ENCODE data around the gene SPAG6. TPM values are rescaled to one million over a fixed set of nuclear protein-coding genes. Genes with fewer than 3 reads are reported as not detected.

Gene SPAG6
- total RNA-seq, 2 experiments from 2014 or later: 0.09 to 0.11 TPM

DNA sequence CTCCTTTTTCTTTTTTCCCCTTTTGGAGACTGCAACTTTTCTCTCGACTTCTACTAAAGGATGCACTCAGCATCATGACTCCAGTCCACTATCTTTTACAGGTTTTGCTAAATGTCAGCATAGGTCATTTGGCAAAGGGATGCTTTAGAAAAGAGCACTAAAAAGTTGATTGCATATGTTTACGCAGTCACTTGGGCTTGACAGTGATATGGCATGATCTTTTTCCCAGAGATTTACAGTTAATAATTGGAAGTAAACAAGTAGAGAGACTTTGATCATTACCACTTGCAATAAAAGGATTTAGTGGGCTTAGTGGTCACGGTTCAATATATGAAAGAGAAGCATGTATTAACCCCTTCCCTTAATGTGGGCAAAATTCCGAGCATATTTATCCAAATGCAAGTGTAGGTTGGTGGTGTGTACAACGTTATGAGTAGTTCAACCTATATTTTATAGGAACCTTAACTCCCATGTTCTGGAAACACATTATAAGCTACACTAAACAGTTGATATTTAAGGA, 22.6 kb upstream of the SPAG6 start:
- ChIA-PET CTCF (interaction anchor here (0.6 to 2.1 kb wide), 2 partner anchors 12 to 308 kb away, joined by 3 to 5 read pairs; no protein-coding TSS in a partner anchor), POLR2A (interaction anchor here (1.5 kb wide), 1 partner anchor 13 kb away, joined by 4 read pairs; no protein-coding TSS in a partner anchor)
- peaks cover 20% of the 10 kb centered on the region for H3K36me3 Mint-ChIP-seq (ENCODE audit: low read depth)
- DNase-seq: no peak
- no peaks in the 10 kb centered on the region for H3K9me3 Mint-ChIP-seq (ENCODE audit: low read depth)
- intact Hi-C loops (cut with DNase I, micrococcal nuclease): loop anchor here (5.0 to 10.0 kb wide), 4 partner anchors 115 to 665 kb away; partner anchors contain the start of gene PIP4K2A (in 1 of the 2)
- peaks cover 57% of the 10 kb centered on the region for H3K4me1 Mint-ChIP-seq
- H3K27ac Mint-ChIP-seq: peak overlapping the region; percentile 88
- ATAC-seq: no peak
- H3K4me3 Mint-ChIP-seq: peak overlapping the region; percentile 88
- peaks cover 25% of the 10 kb centered on the region for H3K27me3 Mint-ChIP-seq

DNA sequence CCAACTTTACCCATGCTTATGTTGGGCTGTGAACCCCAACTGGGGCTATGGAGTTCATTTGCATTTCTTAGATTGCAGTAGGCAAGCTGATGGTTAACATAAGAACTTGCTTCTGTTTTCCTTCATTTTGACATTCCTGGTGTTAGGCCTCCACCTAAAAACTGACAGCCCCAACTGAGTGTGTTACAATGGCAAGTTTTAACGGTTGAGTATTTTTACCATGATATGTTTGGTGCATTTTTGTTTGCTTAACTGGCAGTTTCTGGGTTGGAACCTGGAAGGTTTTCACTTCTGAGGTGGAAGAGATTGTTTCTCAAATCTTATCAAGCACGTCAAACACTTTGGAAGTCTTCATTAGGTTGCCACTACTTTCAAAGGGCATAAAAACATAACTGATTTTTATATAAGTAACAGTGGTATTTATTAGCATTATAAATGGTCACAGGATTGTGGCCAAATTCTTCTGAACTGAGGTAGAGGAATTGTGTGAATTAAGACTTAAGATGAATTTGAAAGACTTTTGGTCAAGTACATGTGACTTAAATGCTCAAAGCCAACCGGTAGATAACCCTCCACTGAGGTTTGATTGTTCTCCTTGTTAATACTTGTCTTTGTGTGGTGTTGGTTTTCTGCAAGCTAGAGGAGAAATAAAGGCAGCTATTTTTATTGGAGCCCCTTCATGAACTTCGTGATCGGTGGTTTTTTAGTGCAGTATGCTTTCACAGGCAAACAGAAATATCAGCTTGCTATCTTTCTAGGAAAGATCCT, 21.6 kb upstream of the SPAG6 start:
- Mint-ChIP-seq H3K4me1 (peaks cover 49% of the 10 kb centered on the region), H3K9me3 (ENCODE audit: low read depth) (no peaks in the 10 kb centered on the region), H3K4me3 (peak overlapping the region; percentile 88), H3K27me3 (peaks cover 25% of the 10 kb centered on the region), H3K36me3 (ENCODE audit: low read depth) (peaks cover 20% of the 10 kb centered on the region), H3K27ac (no peak overlapping the region)
- no peak for ATAC-seq
- no peak for DNase-seq
- ChIA-PET POLR2A (interaction anchor here (0.8 to 1.5 kb wide), 2 partner anchors 12 to 114 kb away, joined by 3 to 4 read pairs; no protein-coding TSS in a partner anchor), CTCF (interaction anchor here (0.5 to 2.1 kb wide), 4 partner anchors 8 to 309 kb away, joined by 3 to 5 read pairs (median 3); partner anchors contain the start of gene COMMD3)
- intact Hi-C loops (cut with DNase I, micrococcal nuclease): loop anchor here (1.0 to 10.0 kb wide), 5 partner anchors 12 to 664 kb away; partner anchors contain the start of gene PIP4K2A (in 1 of the 2)

DNA sequence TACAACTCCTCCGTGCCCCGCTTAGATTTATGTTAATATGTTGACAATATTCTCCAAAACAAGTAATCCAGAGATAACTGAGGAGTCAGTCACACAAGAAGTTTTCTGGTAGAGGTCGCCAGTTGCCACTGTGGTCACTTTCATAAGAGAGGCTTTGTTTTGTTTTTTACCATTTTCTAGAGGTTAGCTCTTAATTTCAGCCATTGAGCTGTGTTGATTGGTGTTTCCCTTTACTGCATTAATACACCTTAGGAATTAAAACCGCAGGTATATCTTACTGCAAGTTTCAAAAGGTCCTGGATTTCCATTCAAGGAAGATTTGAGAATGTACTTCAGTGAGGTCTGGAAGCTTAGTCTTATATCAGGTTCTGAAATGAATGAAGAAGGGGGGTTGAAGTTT, 20.9 kb upstream of the SPAG6 start:
- ATAC-seq (no peak), DNase-seq (no peak)
- H3K4me1 Mint-ChIP-seq: peaks cover 44% of the 10 kb centered on the region
- H3K9me3 Mint-ChIP-seq (ENCODE audit: low read depth): no peaks in the 10 kb centered on the region
- intact Hi-C loops (cut with DNase I, micrococcal nuclease): loop anchor here (1.0 to 10.0 kb wide), 5 partner anchors 11 to 663 kb away; partner anchors contain the start of gene PIP4K2A (in 1 of the 2)
- peak overlapping the region; percentile 62 for H3K27ac Mint-ChIP-seq
- ChIA-PET CTCF (interaction anchor here (1.0 to 2.1 kb wide), 3 partner anchors 8 to 96 kb away, joined by 3 to 5 read pairs (median 3); partner anchors contain the start of gene COMMD3), POLR2A (no interaction called here)
- H3K36me3 Mint-ChIP-seq (ENCODE audit: low read depth): peaks cover 24% of the 10 kb centered on the region
- peaks cover 25% of the 10 kb centered on the region for H3K27me3 Mint-ChIP-seq
- peak overlapping the region; percentile 88 for H3K4me3 Mint-ChIP-seq

- ATAC-seq (no peak), DNase-seq (no peak)
- H3K27ac Mint-ChIP-seq: peak overlapping the region; percentile 64
- ChIA-PET CTCF (interaction anchor here (1.0 to 2.1 kb wide), 2 partner anchors 10 to 96 kb away, joined by 3 to 5 read pairs; no protein-coding TSS in a partner anchor), POLR2A (no interaction called here)
- peaks cover 39% of the 10 kb centered on the region for H3K4me1 Mint-ChIP-seq
- H3K4me3 Mint-ChIP-seq: peak overlapping the region; percentile 88
- H3K36me3 Mint-ChIP-seq (ENCODE audit: low read depth): peaks cover 26% of the 10 kb centered on the region
- intact Hi-C loops (cut with DNase I, micrococcal nuclease): loop anchor here (1.0 to 10.0 kb wide), 6 partner anchors 8 to 662 kb away; partner anchors contain the start of gene PIP4K2A (in 1 of the 2)
- no peaks in the 10 kb centered on the region for H3K9me3 Mint-ChIP-seq (ENCODE audit: low read depth)
- peaks cover 27% of the 10 kb centered on the region for H3K27me3 Mint-ChIP-seq
Measured at GRCh38 chr10:22324893-22325271, 20.4 kb upstream of the SPAG6 start.

GRCh38 chr10:22325272-22326144, 19.8 kb upstream of the SPAG6 start:
- DNase-seq: peak; percentile 83
- Mint-ChIP-seq H3K4me1 (peaks cover 35% of the 10 kb centered on the region), H3K9me3 (ENCODE audit: low read depth) (no peaks in the 10 kb centered on the region), H3K36me3 (ENCODE audit: low read depth) (peaks cover 24% of the 10 kb centered on the region), H3K27ac (peak overlapping the region; percentile 64), H3K27me3 (peaks cover 23% of the 10 kb centered on the region), H3K4me3 (peak overlapping the region; percentile 88)
- ChIA-PET POLR2A (interaction anchor here (0.8 kb wide), 1 partner anchor 96 kb away, joined by 3 read pairs; no protein-coding TSS in a partner anchor), CTCF (interaction anchor here (0.6 to 1.0 kb wide), 3 partner anchors 15 to 97 kb away, joined by 3 read pairs; no protein-coding TSS in a partner anchor)
- peak; percentile 45 for ATAC-seq
- intact Hi-C loops (cut with DNase I, micrococcal nuclease): loop anchor here (1.0 to 10.0 kb wide), 3 partner anchors 8 to 389 kb away; partner anchors contain the start of gene PIP4K2A (in 1 of the 2)

- intact Hi-C loops (cut with DNase I, micrococcal nuclease): loop anchor here (10.0 kb wide), 2 partner anchors 359 to 389 kb away; partner anchors contain the start of gene PIP4K2A (in 1 of the 2)
- Mint-ChIP-seq H3K27ac (no peak overlapping the region), H3K27me3 (peaks cover 23% of the 10 kb centered on the region), H3K4me1 (peaks cover 35% of the 10 kb centered on the region), H3K36me3 (ENCODE audit: low read depth) (peaks cover 24% of the 10 kb centered on the region), H3K9me3 (ENCODE audit: low read depth) (no peaks in the 10 kb centered on the region), H3K4me3 (peak overlapping the region; percentile 63)
- no peak for DNase-seq
- POLR2A ChIA-PET: interaction anchor here (0.8 kb wide), 1 partner anchor 97 kb away, joined by 3 read pairs; no protein-coding TSS in a partner anchor
- CTCF ChIA-PET: interaction anchor here (0.6 to 0.9 kb wide), 2 partner anchors 14 to 96 kb away, joined by 3 read pairs; no protein-coding TSS in a partner anchor
- no peak for ATAC-seq
Measured at GRCh38 chr10:22326145-22326702, 19.1 kb upstream of the SPAG6 start.

DNA sequence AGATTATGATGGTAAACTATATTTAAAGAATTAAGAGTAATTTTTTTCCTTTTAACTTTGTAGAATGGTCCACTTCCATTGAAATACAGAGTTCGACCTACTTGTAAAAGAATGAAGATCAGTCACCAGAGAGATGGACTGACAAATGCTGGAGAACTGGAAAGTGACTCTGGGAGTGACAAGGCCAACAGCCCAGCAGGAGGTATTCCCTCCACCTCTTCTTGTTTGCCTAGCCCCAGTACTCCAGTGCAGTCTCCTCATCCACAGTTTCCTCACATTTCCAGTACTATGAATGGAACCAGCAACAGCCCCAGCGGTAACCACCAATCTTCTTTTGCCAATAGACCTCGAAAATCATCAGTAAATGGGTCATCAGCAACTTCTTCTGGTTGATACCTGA, 16.1 kb upstream of the SPAG6 start:
- no peak overlapping the region for H3K4me3 Mint-ChIP-seq
- intact Hi-C loops (cut with DNase I, micrococcal nuclease): loop anchor here (10.0 kb wide), 2 partner anchors 356 to 386 kb away; partner anchors contain the start of gene PIP4K2A (in 1 of the 2)

GRCh38 chr10:22332116-22332692, 13.1 kb upstream of the SPAG6 start:
- DNase-seq: no peak
- Mint-ChIP-seq H3K27me3 (peaks cover 22% of the 10 kb centered on the region), H3K4me1 (peaks cover 27% of the 10 kb centered on the region), H3K36me3 (ENCODE audit: low read depth) (peaks cover 29% of the 10 kb centered on the region), H3K9me3 (ENCODE audit: low read depth) (peaks cover 4% of the 10 kb centered on the region), H3K27ac (peak overlapping the region; percentile 61), H3K4me3 (no peak overlapping the region)
- intact Hi-C loops (cut with DNase I, micrococcal nuclease): loop anchor here in 1 of 2 experiments (2.0 kb wide), 1 partner anchor 15 kb away; the partner anchor contains the start of gene COMMD3
- no peak for ATAC-seq
- ChIA-PET POLR2A (no interaction called here), CTCF (interaction anchor here (1.6 kb wide), 1 partner anchor 13 kb away, joined by 4 read pairs; no protein-coding TSS in a partner anchor)

More for the DNA sequence above, 16.1 kb upstream of the SPAG6 start:
- ChIA-PET CTCF (no interaction called here), POLR2A (no interaction called here)
- ATAC-seq (no peak), DNase-seq (no peak)
- Mint-ChIP-seq H3K9me3 (ENCODE audit: low read depth) (peaks cover 4% of the 10 kb centered on the region), H3K27me3 (peaks cover 24% of the 10 kb centered on the region), H3K27ac (no peak overlapping the region), H3K4me1 (peaks cover 38% of the 10 kb centered on the region), H3K36me3 (ENCODE audit: low read depth) (peaks cover 40% of the 10 kb centered on the region)

DNA sequence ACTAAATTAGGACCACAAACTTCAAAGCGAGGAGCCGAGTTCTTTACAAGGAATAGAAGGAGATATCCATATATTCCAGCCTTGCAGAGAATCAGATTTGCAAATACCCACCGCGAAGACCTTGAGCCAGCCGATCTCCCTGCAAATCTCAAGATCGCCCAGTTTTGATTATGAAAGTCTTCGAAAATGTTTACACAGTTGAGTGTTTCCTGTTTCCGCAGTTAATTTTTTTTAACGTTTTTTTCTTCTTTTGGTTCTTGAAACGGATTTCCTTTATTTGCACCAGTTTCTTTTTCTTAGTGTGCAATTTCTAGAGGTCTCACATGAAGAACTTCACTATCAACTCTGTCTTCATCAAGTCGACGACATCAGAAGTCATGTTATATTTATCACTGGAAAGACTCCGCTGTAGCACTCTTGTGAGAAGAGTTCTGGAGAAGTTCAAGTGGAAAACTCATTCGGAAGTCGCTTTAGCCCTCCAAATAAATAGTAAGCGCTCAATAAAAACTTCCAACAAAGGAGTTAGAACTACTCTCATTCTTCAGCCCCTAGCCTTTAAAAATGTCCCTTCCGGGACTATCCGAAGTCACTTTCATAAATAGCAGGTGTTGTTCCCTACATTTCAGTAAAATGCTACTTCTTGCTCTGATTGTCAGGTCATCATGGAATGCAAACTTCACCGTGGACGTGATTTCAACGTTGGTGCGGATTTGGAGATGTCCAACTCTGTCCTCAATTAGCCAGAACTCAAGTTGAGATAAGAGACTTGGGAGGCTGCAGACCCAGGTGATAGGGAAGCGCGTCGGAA, 11.9 kb upstream of the SPAG6 start:
- H3K27me3 Mint-ChIP-seq: peaks cover 30% of the 10 kb centered on the region
- DNase-seq (no peak), ATAC-seq (no peak)
- H3K27ac Mint-ChIP-seq: peak overlapping the region; percentile 61
- ChIA-PET CTCF (interaction anchor here (1.6 kb wide), 1 partner anchor 14 kb away, joined by 4 read pairs; no protein-coding TSS in a partner anchor), POLR2A (no interaction called here)
- H3K4me3 Mint-ChIP-seq: peak overlapping the region; percentile 60
- H3K36me3 Mint-ChIP-seq (ENCODE audit: low read depth): peaks cover 26% of the 10 kb centered on the region
- intact Hi-C loops (cut with DNase I, micrococcal nuclease): loop anchor here (1.0 to 2.0 kb wide), 2 partner anchors 8 to 17 kb away; partner anchors contain the start of gene COMMD3 (in 1 of the 2)
- peaks cover 27% of the 10 kb centered on the region for H3K4me1 Mint-ChIP-seq
- H3K9me3 Mint-ChIP-seq (ENCODE audit: low read depth): peaks cover 4% of the 10 kb centered on the region
